Glutamatergic neuron (in vitro differentiated cells): ENCODE measurements around the gene CAMK2D. TPM values are rescaled to one million over a fixed set of nuclear protein-coding genes. Genes with fewer than 3 reads are reported as not detected.
A peak's percentile ranks its signal among the peaks of the same experiment; 100 is the strongest.

ENCODE experiments used
- DNase-seq: peaks from one replicate; pipeline ENCODE4 v3.0.0; 2022
- H3K27ac Mint-ChIP-seq: one replicate; pipeline ENCODE4 v1.8.0; 2020; ENCODE audit warnings: mild to moderate bottlenecking, mixed read lengths, inconsistent platforms; ENCODE audit not compliant: unreplicated experiment
- H3K27me3 Mint-ChIP-seq: one replicate; pipeline ENCODE4 v1.8.0; 2020; ENCODE audit warnings: mild to moderate bottlenecking, moderate library complexity, mixed read lengths, inconsistent platforms; ENCODE audit not compliant: unreplicated experiment
- H3K36me3 Mint-ChIP-seq: one replicate; pipeline ENCODE4 v1.8.0; 2020; ENCODE audit warnings: mild to moderate bottlenecking, mixed read lengths, inconsistent platforms; ENCODE audit not compliant: unreplicated experiment
- H3K4me1 Mint-ChIP-seq: one replicate; pipeline ENCODE4 v1.8.0; 2020; ENCODE audit warnings: mild to moderate bottlenecking, low read depth, mixed read lengths, inconsistent platforms; ENCODE audit not compliant: unreplicated experiment
- H3K4me3 Mint-ChIP-seq: one replicate; pipeline ENCODE4 v1.8.0; 2020; ENCODE audit warnings: mild to moderate bottlenecking, mixed read lengths, inconsistent platforms; ENCODE audit not compliant: unreplicated experiment
- H3K9me3 Mint-ChIP-seq: one replicate; pipeline ENCODE4 v1.8.0; 2020; ENCODE audit warnings: mild to moderate bottlenecking, moderate library complexity, mixed read lengths, inconsistent platforms; ENCODE audit not compliant: unreplicated experiment
- total RNA-seq: library from RNA; stranded (reverse); fragmentation: NEBNext Ultra II Directional; extraction: Animal tissue kit (Norgen Biotek cat#: 25700); gene quantifications from one replicate; pipeline ENCODE4 v1.2.1, GENCODE V29; 2021; ENCODE audit not compliant: unreplicated experiment
- TF ChIP-seq, protein P1 (sequence below): fragments of 200-600 bp; sonication (generic); IDR thresholded peaks from one replicate; pipeline ENCODE4 v1.5.0; 2021; ENCODE audit not compliant: partially characterized antibody, unreplicated experiment

Gene CAMK2D
- total RNA-seq, 1 donor from 2014 or later = 24.8 TPM

- peak overlapping the region; percentile 30 for H3K4me3 Mint-ChIP-seq
- H3K4me1 Mint-ChIP-seq = peaks cover 9% of the 10 kb centered on the region
- H3K9me3 Mint-ChIP-seq = no peaks in the 10 kb centered on the region
- TF ChIP-seq, protein P1, sequence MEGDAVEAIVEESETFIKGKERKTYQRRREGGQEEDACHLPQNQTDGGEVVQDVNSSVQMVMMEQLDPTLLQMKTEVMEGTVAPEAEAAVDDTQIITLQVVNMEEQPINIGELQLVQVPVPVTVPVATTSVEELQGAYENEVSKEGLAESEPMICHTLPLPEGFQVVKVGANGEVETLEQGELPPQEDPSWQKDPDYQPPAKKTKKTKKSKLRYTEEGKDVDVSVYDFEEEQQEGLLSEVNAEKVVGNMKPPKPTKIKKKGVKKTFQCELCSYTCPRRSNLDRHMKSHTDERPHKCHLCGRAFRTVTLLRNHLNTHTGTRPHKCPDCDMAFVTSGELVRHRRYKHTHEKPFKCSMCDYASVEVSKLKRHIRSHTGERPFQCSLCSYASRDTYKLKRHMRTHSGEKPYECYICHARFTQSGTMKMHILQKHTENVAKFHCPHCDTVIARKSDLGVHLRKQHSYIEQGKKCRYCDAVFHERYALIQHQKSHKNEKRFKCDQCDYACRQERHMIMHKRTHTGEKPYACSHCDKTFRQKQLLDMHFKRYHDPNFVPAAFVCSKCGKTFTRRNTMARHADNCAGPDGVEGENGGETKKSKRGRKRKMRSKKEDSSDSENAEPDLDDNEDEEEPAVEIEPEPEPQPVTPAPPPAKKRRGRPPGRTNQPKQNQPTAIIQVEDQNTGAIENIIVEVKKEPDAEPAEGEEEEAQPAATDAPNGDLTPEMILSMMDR = no peak
- H3K36me3 Mint-ChIP-seq = peaks cover 2% of the 10 kb centered on the region
- no peaks in the 10 kb centered on the region for H3K27me3 Mint-ChIP-seq
- no peak for DNase-seq
- H3K27ac Mint-ChIP-seq = no peak overlapping the region
These were observed 279.7 kb downstream of the CAMK2D start for GRCh38 chr4:113481820-113482219.

DNA sequence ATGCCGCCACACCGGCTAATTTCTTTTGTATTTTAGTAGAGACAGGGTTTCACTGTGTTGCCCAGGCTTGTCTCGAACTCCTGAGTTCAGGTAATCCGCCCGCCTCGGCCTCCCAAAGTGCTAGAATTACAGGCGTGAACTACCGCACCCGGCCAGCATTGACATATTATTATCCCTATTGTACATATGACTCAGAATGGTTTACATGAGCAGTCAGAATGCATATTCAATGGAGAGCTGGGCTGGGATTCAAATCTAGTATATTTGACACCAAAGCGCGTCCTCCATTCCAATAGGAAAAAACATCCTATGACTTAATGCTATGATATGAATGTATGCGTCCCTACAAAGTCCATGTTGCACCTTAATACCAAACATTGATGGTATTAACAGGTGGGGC is 281.4 kb downstream of the CAMK2D start:
- Mint-ChIP-seq H3K36me3 (peaks cover 8% of the 10 kb centered on the region), H3K4me1 (peaks cover 9% of the 10 kb centered on the region), H3K27me3 (peaks cover 2% of the 10 kb centered on the region), H3K27ac (no peak overlapping the region), H3K9me3 (no peaks in the 10 kb centered on the region), H3K4me3 (no peak overlapping the region)
- no peak for DNase-seq
- TF ChIP-seq, protein P1 = no peak

DNA sequence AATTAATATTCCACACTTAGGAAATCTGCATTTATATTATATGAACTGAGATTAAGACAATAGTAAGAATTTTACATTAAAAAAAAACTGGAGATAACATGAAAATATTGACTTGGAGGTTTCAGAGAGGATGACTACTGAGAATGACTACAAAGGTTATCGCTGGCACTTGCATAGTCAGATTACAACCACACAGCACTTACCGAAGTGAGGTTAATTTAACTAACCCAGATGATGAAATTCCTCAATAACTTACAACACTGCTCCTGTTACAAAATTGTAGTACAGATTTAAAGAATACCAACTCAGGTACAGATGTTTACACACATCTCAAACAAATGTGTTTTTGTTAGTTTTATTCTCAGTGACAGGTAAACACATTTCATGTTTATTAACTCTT is 283.5 kb downstream of the CAMK2D start:
- peaks cover 2% of the 10 kb centered on the region for H3K27me3 Mint-ChIP-seq
- no peak for DNase-seq
- peaks cover 11% of the 10 kb centered on the region for H3K4me1 Mint-ChIP-seq
- H3K36me3 Mint-ChIP-seq = peaks cover 8% of the 10 kb centered on the region
- no peaks in the 10 kb centered on the region for H3K9me3 Mint-ChIP-seq
- TF ChIP-seq, protein P1 = no peak
- no peak overlapping the region for H3K4me3 Mint-ChIP-seq
- H3K27ac Mint-ChIP-seq = no peak overlapping the region

DNA sequence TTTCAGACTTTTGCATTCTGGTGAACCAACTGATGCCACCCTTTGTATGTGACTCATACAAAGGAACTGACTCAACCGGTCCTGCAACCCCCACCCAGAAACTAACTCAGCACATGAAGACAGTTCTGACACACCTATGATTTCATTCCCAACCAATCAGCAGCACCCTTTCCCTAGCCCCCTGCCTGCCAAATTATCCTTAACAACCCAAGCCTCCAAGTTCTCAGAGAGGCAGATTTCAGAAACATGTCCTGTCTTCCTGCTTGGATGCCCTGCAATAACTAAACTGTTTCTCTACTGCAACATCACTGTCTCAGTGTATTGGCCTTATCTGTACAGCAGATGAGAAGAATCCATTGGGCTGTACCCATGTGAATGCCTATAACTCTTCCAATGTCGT is 284.7 kb downstream of the CAMK2D start:
- Mint-ChIP-seq H3K27ac (no peak overlapping the region), H3K36me3 (peaks cover 8% of the 10 kb centered on the region), H3K4me1 (peaks cover 9% of the 10 kb centered on the region), H3K27me3 (peaks cover 2% of the 10 kb centered on the region), H3K9me3 (no peaks in the 10 kb centered on the region), H3K4me3 (no peak overlapping the region)
- no peak for DNase-seq
- TF ChIP-seq, protein P1 = no peak

- no peak overlapping the region for H3K4me3 Mint-ChIP-seq
These were observed 287.5 kb downstream of the CAMK2D start for GRCh38 chr4:113474017-113474416.

More at GRCh38 chr4:113474017-113474416, 287.5 kb downstream of the CAMK2D start:
- TF ChIP-seq, protein P1 = no peak
- H3K27me3 Mint-ChIP-seq = peaks cover 2% of the 10 kb centered on the region
- peaks cover 8% of the 10 kb centered on the region for H3K36me3 Mint-ChIP-seq
- H3K4me1 Mint-ChIP-seq = peaks cover 8% of the 10 kb centered on the region
- no peak overlapping the region for H3K27ac Mint-ChIP-seq
- DNase-seq = no peak
- H3K9me3 Mint-ChIP-seq = peaks cover 2% of the 10 kb centered on the region
